Measurements from ENCODE around the gene ACTR3.
A peak's percentile ranks its signal among the peaks of the same experiment; 100 is the strongest.
"Not testable (repeated sequence)": the region's sequence is repeated elsewhere in the genome, so short reads cannot be mapped to it uniquely, and the experiment has no call there.

Gene ACTR3

DNA sequence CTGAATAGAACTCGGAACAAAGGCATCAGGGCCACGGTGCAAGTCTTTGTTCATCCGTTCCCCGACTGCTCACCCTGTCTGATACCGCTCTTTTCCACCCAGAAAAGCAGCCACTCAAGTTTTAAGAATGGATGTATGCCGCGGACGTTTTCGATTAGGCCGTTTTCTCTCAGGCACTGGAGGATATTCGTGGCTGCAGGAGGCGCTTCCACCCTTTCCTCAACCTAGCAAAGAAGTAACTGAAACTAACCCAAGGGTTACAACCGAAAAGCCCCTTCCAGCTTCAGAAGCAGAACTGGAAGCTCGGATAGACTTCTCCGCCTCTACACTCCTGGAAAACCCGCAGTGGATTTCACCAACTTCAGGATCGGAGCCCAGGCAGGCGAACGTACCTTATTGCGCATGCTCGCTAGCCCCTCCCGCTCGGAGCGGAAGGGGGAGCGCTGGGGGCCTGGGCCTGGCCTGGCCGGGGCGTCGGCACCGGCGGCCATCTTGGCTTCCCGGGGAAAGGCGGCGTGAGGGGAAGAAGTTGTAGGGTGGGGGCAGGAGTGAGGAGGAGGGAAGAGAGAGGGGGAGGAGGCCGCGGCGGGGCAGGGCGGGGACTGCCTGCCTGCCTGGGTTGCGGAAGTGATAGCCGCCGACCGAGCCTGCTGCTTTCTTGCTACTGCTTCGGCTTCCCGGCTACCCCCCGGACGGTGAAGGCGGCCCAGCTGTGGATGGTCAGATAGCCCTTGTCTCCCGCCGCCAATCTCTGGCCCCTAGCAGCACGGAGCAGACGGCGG, at the start of gene ACTR3:
Gene ACTR3, plus strand, starts transcription at position 619 of the 782 bp plus-strand sequence. CDS start 191 bp downstream, outside the sequence.
- peak; percentile 92 for DNase-seq (ENCODE audit: low spot score)

DNA sequence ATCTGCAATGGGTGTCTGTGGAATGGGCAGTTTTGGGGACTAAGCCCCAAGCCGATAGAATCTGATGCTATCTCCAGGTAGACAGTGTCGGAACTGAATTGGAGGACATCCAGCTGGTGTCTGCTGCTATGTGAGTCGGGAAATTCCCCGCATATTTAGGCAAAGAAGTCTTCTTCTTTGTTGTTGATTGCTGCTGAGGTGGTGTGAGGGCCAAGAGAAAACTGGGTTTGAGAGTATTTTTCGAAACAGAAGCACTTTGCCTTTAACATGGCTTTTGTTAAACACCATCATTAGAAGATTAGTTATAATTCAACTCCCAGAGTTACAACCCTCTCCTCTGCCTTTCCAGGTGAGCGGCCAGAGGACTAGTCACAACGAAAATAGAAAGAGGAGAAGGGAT, 49.4 kb upstream of the ACTR3 start:
- DNase-seq (ENCODE audit: low spot score): no peak

DNA sequence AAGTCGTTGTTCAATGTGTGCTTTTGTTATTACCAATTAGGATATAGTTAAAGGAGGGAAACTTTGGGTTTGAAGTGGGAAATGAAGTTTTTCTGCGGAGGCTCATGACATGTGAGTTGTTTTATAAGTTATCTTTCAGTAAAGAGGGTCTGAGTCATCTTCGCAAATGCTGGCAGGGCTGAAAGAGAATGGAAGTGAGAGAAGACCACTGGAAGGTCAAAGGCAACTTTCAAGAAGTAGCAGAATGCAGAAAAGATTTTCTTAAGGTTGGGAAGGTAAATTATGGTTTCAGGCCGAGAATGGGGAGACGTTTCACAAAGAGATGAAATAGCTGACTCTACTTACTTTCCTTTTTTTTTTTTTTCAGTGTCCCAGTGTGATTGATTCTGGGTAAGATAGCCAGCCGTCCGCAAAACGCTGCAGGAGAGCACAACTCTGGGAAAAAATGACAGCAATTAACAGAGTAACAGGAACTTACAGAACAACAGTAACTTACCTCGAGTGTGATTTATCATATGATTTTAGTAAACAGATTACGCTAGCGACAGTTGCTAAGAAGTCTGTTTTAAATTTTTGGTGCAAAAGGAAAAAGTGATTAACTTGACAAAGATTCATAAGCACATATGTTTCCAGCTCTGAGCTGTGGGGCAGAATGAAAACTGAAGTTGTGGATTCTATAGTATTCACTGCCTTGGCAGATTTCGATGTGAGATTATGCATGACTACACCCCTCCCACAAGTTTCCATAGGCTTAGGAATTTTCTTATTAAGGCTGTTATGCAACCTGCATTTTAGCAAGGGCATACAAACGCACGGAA, 46.8 kb upstream of the ACTR3 start:
- peak; percentile 46 for DNase-seq (ENCODE audit: low spot score)

DNA sequence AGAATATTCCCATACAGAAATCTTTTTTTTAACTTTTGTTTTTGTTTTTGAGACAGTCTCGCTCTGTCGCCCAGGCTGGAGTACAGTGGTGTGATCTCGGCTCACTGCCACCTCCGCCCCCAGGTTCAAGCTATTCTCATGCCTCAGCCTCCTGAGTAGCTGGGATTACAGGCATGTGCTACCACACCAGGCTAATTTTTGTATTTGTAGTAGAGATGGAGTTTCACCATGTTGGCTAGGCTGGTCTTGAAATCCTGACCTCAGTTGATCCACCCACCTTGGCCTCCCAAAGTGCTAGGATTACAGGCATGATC, 46.2 kb upstream of the ACTR3 start:
- DNase-seq (ENCODE audit: low spot score): not testable (repeated sequence)

DNA sequence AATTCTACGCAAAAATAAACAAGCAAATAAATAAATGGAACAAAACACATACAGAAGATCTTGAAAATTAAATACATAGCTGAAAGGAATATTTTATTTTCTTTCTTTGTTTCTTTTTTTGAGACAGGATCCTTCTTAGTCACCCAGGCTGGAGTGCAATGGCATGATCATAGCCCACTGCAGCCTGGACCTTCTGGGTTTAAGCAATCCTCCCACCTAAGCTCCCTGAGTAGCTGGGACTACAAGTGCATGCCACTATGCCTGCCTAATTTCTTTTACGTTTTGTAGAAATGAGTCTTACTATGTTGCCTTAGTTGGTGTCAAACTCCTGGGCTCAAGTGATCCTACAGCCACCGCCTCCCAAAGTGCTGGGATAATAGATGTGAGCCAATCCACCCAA, 44.6 kb upstream of the ACTR3 start:
- DNase-seq (ENCODE audit: low spot score): no peak

DNA sequence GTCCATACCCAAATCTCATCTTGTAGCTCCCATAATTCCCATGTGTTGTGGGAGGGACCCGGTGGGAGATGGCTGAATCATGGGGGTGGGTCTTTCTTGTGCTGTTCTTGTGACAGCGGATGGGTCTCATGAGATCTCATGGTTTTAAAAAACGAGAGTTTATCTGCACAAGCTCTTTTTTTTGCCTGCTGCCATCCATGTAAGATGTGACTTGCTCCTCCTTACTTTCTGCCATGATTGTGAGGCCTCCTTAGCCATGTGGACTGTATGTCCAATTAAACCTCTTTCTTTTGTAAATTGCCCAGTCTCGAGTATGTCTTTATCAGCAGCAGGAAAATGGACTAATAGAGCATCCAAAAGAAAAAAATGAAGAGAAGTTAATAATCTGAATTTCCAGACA, 44.1 kb upstream of the ACTR3 start:
- not testable (repeated sequence) for DNase-seq (ENCODE audit: low spot score)

DNA sequence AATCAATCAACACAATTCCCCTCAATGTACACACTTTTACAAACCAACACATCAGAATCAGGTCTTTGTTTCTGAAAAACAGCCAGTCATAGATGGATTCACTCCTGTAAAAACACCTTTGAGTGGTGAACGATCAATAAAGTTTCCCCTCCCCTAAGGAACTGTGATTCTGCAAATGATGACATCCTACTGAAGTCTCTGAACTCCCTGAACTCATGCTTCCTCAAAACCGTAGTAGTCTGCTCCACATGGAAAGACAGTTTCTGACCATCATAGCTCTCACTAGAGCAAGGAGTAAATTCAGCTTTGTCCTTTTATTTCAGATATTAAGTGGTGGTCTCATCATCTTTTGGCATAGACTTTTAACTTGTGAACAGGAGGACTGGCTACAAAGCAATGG, 43.5 kb upstream of the ACTR3 start:
- no peak for DNase-seq (ENCODE audit: low spot score)

DNA sequence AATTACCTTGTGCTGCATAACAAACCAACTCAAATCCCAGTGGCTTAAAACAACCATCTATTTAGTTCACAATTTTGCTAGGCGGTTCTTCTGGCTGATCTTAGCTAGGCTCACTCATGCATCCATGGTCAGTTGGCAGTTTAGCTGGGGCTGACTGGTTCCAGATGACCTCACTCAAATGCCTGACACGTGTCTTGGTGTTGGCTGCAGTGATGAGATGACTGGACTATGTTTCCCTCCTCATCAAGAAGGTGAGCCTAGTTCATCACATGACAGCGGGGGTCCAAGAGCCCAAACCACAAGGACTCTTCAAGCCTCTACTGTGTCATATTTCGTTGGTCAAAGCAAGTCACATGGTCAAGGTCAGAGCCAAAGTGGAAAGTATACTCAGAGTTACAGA, 42.7 kb upstream of the ACTR3 start:
- DNase-seq (ENCODE audit: low spot score): no peak

DNA sequence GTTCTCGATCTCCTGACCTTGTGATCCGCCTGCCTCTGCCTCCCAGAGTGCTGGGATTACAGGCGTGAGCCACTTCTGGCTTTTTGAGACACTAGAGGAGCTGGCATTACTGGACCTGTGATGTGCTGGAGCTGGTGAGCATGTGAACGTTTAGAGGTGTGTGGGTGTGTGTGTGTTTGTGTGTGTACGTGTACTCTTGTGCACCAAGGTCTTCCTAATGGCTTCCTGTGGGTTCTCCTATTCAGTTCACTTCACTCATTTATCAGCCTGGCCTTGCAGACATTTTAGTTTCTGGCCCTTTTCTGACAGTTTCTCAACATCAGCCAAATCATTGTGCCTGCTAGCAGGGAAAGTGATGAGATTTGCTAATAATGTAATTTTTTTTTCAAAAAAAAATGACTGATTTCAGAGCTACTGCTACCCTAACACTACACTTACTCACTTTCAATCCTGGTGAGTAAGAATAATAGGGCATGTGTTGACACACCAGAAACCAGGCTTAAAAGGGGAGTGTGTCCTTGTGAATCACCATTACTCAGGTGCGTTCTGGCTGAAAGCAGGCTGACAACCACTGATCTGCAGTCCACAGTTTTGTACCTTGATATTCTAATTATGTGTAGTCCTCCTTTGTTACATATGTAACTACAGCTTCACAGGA, 41.0 kb upstream of the ACTR3 start:
- DNase-seq (ENCODE audit: low spot score): no peak

DNA sequence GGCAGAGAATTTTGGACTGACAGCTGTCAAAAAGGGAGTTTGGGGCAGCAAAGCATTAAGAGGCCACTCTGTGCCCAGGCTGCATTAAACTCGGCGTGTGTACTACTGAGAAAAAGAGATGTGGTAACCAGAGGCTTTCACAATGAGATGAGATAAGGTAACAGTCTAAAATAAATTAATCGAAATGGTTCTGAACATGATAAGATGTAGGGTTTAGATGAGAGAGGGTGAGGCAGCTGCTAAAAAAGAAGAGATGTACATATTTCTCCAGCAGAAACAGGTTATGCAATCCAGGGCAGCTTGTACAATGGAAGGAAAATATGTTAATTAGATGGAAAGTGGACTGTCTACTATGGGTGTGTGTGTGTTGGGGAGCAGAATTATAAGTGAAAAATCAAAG, 39.2 kb upstream of the ACTR3 start:
- DNase-seq (ENCODE audit: low spot score): no peak

DNA sequence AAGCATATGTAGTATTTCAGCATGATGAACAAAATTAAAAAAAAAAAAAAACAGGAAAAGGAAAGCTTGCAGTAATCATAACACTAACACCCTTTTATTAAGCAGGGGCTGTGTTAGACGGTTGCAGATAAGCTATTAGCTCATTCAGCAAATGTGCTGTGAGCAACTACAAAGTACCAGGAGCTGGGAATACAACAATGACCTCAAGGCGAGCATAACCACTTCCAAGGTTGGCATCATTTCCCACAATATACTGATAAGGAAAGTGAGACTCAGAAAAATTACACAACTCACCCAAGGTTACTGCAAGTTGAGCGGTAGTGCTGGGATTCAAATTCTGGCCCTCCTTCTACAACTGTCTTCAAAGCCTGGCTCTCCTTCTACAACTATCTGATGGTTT, 38.2 kb upstream of the ACTR3 start:
- no peak for DNase-seq (ENCODE audit: low spot score)

DNA sequence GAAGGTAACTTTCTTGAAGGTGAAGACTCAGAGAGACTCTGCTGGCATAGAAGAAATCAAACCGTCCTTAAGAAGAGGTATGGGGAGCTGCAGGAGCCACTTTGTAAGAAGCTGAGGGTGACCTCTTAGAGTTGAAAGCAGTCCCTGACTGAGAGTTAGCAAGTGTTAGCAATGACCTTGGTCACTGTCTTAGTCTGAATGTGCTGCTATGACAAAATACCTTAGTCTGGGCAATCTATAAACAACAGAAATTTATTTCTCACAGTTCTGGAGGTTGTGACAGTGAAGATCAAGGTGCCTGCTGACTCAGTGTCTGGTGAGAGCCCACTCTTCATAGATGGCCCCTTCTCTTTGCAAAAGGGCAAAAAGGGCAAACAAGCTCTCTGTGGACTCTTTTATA, 35.7 kb upstream of the ACTR3 start:
- no peak for DNase-seq (ENCODE audit: low spot score)

DNA sequence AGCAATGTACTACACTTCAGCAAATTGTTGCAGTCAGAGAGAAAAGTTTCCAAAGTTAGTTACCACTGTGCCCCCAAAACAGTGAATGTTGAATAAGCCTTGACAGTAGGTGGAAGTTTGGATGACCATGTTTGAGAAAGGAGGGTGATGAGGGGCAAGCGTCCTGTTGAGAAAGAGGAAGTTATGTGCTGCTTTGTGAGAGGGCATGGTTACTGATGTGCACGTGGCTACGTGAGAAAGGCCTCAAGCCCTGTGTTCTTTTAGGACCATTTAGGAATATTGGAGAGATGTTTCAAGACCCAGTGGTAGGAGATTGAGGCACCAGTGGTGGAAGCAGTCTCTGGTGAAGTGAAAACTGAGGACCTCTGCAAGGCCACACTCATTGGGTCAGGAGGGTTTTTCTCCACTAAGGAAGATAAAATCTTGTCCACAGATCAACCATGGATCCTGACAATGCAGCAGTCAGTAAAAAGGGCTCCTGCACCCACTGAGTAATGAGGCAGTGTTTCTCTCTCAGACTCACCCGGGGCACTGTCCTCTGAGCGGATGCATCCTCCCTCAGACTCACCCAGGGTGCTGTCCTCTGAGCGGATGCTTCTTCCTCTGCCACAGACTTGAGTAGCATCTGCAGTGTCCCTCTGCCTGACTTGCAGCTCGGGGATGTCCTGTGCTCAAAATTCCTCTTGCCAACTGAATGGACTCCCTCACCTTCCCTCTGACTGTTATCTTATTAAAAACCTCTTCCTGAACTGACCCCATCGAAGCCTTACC, 34.7 kb upstream of the ACTR3 start:
- no peak for DNase-seq (ENCODE audit: low spot score)

DNA sequence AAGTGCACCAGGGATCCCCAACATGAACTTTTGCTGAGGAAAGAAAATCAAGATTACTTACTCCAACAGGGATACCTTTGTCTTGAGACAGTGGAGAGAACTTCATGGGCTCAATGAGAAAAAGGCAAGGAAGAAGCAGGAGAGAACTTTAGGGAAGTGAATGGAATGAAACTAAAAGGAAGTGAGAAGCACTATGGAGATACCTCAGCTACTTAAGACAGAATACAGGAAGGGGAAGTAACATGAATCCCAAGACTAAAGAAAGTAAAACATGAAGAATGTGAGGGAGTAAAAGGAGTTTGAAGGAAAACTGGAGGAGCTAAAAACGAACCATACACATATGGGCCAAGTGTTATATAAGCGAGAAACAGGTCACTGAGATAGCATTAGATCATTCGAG, 32.4 kb upstream of the ACTR3 start:
- no peak for DNase-seq (ENCODE audit: low spot score)

DNA sequence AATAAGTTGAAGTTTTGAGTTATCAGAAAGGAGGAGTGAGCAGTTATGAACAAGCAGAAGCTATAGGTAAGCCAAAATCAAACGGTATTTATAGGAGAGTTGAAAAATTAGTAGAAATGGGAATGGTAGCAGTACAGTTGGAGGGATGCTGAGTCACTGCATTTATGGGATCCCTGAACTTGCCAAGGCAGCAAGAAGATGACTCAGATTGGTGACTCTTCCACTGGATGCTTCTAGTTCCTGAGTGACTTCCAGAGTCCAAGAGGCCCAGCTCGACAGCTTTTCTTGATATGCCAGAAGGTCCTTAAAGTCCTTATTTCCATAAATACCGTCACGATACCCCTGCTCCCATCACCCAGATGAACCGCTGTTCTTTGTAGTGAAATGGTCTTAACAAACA, 31.1 kb upstream of the ACTR3 start:
- peak; percentile 76 for DNase-seq (ENCODE audit: low spot score)

DNA sequence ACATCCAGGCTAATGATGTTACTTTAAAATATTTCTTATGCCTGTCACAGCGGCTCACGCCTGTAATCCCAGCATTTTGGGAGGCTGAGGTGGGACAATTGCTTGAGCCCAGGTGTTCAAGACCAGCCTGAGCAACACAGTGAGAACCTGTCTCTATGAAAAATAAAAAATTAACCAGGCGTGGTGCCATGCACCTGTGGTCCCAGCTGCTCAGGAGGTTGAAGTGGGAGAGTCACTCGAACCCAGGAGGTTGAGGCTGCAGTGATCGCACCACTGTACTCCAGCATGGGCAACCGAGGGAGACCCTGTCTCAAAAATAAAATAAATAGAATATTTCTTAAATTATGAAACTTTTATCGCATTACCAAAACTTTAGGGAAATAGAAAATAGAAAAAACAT, 28.1 kb upstream of the ACTR3 start:
- no peak for DNase-seq (ENCODE audit: low spot score)

DNA sequence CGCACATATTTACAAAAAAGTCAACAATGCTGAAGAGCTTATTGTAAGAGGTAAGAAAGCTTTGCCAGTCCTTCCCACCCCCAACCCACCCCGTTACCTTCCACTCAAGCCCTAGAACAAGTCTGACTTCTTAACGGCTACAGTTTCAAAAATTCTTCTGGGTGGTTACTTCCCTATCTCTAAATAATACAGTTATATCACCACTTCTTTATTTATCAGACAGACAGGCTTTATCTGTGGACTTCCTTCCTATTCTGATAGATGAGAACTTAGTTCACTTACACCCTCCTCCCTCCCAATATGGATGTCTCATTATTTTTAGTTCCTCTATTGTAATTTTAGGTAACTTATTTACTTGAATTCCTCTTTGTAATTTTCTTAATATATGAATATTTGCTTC, 26.7 kb upstream of the ACTR3 start:
- no peak for DNase-seq (ENCODE audit: low spot score)

DNA sequence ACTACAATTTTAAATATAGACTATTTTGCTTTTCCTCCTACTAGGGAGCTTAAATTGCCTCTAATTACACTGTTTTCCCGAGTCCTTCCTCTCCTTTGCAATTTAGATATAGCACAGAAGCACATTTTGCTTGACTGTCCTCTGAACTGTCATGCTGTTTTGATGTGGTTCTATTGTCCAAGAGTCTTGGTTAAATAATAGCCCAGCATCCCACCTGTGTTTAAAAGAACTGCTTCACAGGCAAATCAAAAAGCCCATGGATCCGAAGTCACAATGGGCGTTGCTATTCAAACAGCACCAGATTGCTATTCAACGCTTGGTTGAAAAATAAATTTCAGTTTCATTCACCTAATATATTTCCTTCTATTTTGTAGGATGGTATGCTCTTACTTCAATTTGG, 22.3 kb upstream of the ACTR3 start:
- no peak for DNase-seq (ENCODE audit: low spot score)

DNA sequence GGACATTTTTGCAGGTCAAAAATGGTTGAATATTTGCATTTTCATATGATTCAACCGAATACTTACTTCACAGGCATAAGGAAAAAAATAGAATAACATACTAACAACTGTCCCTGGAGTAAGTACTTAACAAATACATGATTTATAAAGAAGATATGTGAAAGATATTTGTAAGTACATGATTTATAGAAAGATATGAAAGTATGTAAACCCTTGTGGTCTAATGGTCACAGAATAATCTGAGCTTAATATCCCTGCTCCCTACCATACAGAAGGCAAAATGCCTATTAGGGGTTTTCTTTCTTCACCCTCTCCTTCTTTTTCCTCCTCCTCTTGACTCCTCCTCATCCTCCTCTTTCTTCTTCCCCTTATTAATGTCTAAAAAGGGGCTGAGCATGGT, 20.6 kb upstream of the ACTR3 start:
- peak; percentile 17 for DNase-seq (ENCODE audit: low spot score)

DNA sequence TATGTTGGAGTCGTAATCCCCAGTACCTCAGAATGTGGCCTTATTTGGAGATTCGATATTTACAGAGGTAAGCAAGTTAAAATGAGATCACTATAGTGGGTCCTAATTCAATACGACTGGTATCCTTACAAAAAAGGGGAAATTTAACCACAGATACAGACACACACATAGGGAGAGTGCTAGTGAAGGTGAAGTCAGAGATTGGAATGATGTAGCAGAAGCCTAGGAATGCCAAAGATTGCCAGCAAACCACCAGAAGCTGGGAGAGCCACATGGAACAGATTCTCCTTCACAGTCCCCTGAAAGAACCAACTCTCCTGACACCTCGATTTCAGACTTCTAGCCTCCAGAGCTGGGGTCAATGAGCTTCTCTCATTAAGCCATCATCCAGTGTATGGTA, 17.7 kb upstream of the ACTR3 start:
- DNase-seq (ENCODE audit: low spot score): peak; percentile 63

DNA sequence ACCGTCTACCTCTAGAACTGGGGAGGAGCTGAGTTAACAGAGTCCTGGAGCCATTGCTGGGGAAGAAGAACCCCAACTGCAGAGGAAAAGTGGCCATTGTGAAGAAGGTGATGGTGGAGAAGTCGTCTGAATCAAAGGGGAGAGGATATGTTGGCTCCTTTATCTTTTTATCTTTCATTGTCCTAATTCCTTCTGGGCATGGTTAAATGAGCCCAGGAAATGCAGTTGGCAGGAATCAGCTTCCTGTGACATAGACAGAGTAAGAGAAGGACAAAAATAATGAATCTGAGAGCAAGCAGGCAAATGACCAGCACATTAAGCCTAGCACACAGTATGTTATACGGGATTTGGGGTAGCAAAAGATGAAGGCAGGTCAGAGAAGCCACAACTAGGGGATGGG, 16.0 kb upstream of the ACTR3 start:
- DNase-seq (ENCODE audit: low spot score): no peak

DNA sequence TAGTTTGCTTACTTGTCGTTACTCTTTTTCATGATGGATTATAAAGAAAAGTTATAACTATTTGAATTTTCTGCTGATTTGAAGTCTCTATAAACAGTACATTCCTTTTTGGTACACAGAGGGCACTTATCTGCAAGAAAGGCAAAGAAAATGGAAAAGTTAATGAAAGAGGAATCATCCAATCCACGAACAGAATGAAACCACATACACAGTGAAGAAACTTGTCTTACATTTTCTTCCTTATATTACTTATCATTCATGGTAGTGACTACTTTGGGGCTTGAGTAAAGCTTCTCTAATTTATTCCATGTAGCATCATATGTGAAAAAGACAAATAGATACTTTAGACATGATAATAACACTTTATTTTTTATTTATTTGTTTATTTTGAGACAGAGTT, 14.8 kb upstream of the ACTR3 start:
- DNase-seq (ENCODE audit: low spot score): no peak

Measured in hepatic stellate cell (primary cell).